Keratinocyte (primary cell): ENCODE results near the gene ZRANB1. TPM values are rescaled to one million over a fixed set of nuclear protein-coding genes. Genes with fewer than 3 reads are reported as not detected.

Source experiments
- DNase-seq: peaks from one replicate; pipeline ENCODE4 v3.0.0-alpha.2; 2011; ENCODE audit warnings: low read depth, missing footprints, low spot score
- FAIRE-seq: peaks from 2 replicates; lab custom pipeline; 2011; peaks lifted over from hg19 to GRCh38; lab: Jason Lieb, UNC
- H2AFZ ChIP-seq: 2 replicates; pipeline ENCODE4 v1.6.0; 2012; ENCODE audit warnings: low read length, control low read depth, inconsistent platforms; ENCODE audit not compliant: control insufficient read depth
- H3K27ac ChIP-seq: 2 replicates; pipeline ENCODE4 v1.5.1; 2011; ENCODE audit warnings: low read length; ENCODE audit not compliant: control insufficient read depth, insufficient read depth
- H3K27me3 ChIP-seq: 3 replicates; pipeline ENCODE4 v1.6.0; 2011; ENCODE audit warnings: low read length; ENCODE audit not compliant: control insufficient read depth, insufficient read depth; ENCODE audit errors: extremely low read depth
- H3K36me3 ChIP-seq, 2 experiments: 2 replicates in 1 of 2; 3 replicates in 1 of 2; pipeline ENCODE4 v1.5.1; 2011; ENCODE audit warnings: low read length in 2 of 2, mild to moderate bottlenecking in 1 of 2; ENCODE audit not compliant: control insufficient read depth in 2 of 2, insufficient read depth in 2 of 2; ENCODE audit errors: extremely low read depth in 1 of 2
- H3K4me1 ChIP-seq: 3 replicates; pipeline ENCODE4 v1.5.1; 2011; ENCODE audit warnings: low read length; ENCODE audit not compliant: control insufficient read depth, insufficient read depth; ENCODE audit errors: extremely low read depth
- H3K4me2 ChIP-seq: 3 replicates; pipeline ENCODE4 v1.6.0; 2011; ENCODE audit warnings: low read depth, low read length; ENCODE audit not compliant: control insufficient read depth, insufficient read depth; ENCODE audit errors: extremely low read depth
- H3K4me3 ChIP-seq, 3 experiments: fragments of 200-600 bp in 1 of 3; sonication (generic) in 1 of 3; 2 replicates in 2 of 3; 3 replicates in 1 of 3; pipeline ENCODE4 v1.5.1; 2011 to 2016; ENCODE audit warnings: low read length in 3 of 3, mild to moderate bottlenecking in 3 of 3, control low read depth in 2 of 3, inconsistent platforms in 1 of 3, low read depth in 1 of 3, mixed read lengths in 1 of 3, mixed run types in 1 of 3, moderate library complexity in 1 of 3; ENCODE audit not compliant: control insufficient read depth in 2 of 3, insufficient read depth in 2 of 3; ENCODE audit errors: extremely low read depth in 1 of 3
- H3K79me2 ChIP-seq: 2 replicates; pipeline ENCODE4 v1.6.0; 2012; ENCODE audit warnings: low read length; ENCODE audit not compliant: control insufficient read depth, insufficient read depth
- H3K9ac ChIP-seq: 3 replicates; pipeline ENCODE4 v1.6.0; 2011; ENCODE audit warnings: low read length; ENCODE audit not compliant: control insufficient read depth, insufficient read depth; ENCODE audit errors: extremely low read depth
- H3K9me1 ChIP-seq: 3 replicates; pipeline ENCODE4 v1.6.0; 2011; ENCODE audit warnings: low read length; ENCODE audit not compliant: control insufficient read depth, insufficient read depth; ENCODE audit errors: extremely low read depth
- H3K9me3 ChIP-seq: 2 replicates; pipeline ENCODE4 v1.5.1; 2012; ENCODE audit warnings: low read depth, low read length; ENCODE audit not compliant: control insufficient read depth
- H4K20me1 ChIP-seq: 3 replicates; pipeline ENCODE4 v1.6.0; 2011; ENCODE audit warnings: low read length; ENCODE audit not compliant: control insufficient read depth, insufficient read depth; ENCODE audit errors: extremely low read depth
- EZH2 ChIP-seq: IDR thresholded peaks from one replicate; pipeline ENCODE4 v1.6.1; 2012; ENCODE audit warnings: inconsistent platforms, mild to moderate bottlenecking, low read length, moderate library complexity
- dilution Hi-C: fragments of 300-500 bp; cut with MboI; formaldehyde crosslinking; loops from one replicate; pipeline ENCODE4 v1.7.0; 2020; ENCODE audit warnings: low sequenced_read_pairs; ENCODE audit not compliant: extremely low pct_ligation_motif_present
- polyA plus RNA-seq, 5 experiments: library from polyadenylated mRNA; depleted of rRNA in 3 of 5; stranded (reverse) in 3 of 5; stranded (forward) in 1 of 5; unstranded in 1 of 5; fragments of >200 nt; gene quantifications; 1 replicate in 1 of 5; 2 replicates in 3 of 5; 3 replicates in 1 of 5; pipeline versions ENCODE4 v1.2.1 to v1.2.3, GENCODE V29; 2011 to 2012; ENCODE audit warnings: missing spikeins in 2 of 5, low read depth in 1 of 5, low replicate concordance in 1 of 5
- TF ChIP-seq, protein P1 (sequence below), 3 experiments: IDR thresholded peaks in 1 of 3; conservative IDR thresholded peaks in 1 of 3; optimal IDR thresholded peaks in 1 of 3; 2 replicates in 2 of 3; 3 replicates in 1 of 3; pipeline versions ENCODE3 to v1.5.1; 2011; ENCODE audit warnings: low read length in 3 of 3, mild to moderate bottlenecking in 3 of 3, moderate library complexity in 2 of 3, control low read depth in 1 of 3, inconsistent platforms in 1 of 3; ENCODE audit not compliant: insufficient read depth in 2 of 3; ENCODE audit errors: extremely low read depth in 1 of 3

The ZRANB1 gene
- polyA plus RNA-seq, 1 donor (not counting 4 experiments of a cell fraction or from before 2014, with no cell fraction given): 9.3 TPM

DNA sequence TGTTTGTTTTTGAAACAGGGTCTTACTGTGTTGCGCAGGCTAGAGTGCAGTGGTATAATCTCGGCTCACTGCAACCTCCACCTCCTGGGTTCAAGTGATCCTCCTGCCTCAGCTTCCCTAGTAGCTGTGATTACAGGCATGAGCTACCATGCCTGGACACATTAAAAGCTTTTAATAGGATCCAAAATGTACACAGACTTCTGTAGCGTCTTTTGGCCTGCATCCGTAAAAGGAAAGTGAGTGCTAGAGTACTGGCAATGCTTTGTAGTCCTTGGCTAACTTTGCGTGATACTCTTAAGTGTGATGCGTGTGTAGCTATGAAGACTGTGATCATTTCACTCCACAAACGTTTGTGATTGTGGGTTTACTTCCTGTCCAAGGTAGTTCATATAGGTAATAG, 13.3 kb downstream of the ZRANB1 start:
- Histone ChIP-seq H3K79me2 (peaks cover 44% of the 10 kb centered on the region), H3K4me3 (no peak overlapping the region), H3K9me1 (peaks cover 3% of the 10 kb centered on the region), H3K4me1 (no peaks in the 10 kb centered on the region), H3K27ac (no peak overlapping the region), H4K20me1 (peaks cover 2% of the 10 kb centered on the region), H3K27me3 (no peaks in the 10 kb centered on the region), H3K36me3 (peaks cover 0 to 3% of the 10 kb centered on the region in 2 experiments), H3K9me3 (no peaks in the 10 kb centered on the region), H2AFZ (no peak overlapping the region), H3K9ac (no peak overlapping the region), H3K4me2 (no peak overlapping the region)
- dilution Hi-C loops: no loop called here
- no peak for TF ChIP-seq EZH2
- TF ChIP-seq, protein P1, sequence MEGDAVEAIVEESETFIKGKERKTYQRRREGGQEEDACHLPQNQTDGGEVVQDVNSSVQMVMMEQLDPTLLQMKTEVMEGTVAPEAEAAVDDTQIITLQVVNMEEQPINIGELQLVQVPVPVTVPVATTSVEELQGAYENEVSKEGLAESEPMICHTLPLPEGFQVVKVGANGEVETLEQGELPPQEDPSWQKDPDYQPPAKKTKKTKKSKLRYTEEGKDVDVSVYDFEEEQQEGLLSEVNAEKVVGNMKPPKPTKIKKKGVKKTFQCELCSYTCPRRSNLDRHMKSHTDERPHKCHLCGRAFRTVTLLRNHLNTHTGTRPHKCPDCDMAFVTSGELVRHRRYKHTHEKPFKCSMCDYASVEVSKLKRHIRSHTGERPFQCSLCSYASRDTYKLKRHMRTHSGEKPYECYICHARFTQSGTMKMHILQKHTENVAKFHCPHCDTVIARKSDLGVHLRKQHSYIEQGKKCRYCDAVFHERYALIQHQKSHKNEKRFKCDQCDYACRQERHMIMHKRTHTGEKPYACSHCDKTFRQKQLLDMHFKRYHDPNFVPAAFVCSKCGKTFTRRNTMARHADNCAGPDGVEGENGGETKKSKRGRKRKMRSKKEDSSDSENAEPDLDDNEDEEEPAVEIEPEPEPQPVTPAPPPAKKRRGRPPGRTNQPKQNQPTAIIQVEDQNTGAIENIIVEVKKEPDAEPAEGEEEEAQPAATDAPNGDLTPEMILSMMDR (optimal IDR thresholded peaks at IDR 0.05 in 1 of 3, IDR thresholded peaks at IDR 0.05 in 1 of 3, conservative IDR thresholded peaks at IDR 0.05 in 1 of 3; ENCODE audit: extremely low read depth in 1 of 3, insufficient read depth in 2 of 3, low read length in 3 of 3): no peak
- no peak for DNase-seq
- FAIRE-seq: no peak

DNA sequence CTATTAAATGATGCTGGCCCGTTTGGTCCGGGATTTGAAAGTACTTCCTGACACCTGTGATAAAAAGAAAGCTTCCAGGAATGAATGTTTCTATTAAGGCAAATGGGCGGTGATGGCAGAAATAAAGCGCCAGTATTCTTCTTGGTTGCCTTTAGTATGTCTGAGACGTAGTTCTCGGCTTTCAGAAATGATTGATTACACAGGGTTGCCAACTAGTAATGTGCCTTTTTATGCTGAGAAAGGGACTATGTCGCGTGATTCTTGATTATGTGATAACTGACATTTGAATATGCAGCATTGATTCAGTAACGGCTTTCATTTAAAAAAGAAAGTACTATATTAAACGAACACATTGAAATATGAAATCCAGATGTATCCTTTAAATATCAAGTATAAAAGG, 13.9 kb downstream of the ZRANB1 start:
- H2AFZ ChIP-seq: no peak overlapping the region
- no peaks in the 10 kb centered on the region for H3K4me1 ChIP-seq
- H3K27me3 ChIP-seq: no peaks in the 10 kb centered on the region
- no peak for DNase-seq
- H3K4me2 ChIP-seq: no peak overlapping the region
- no peak overlapping the region for H3K4me3 ChIP-seq
- peaks cover 43% of the 10 kb centered on the region for H3K79me2 ChIP-seq
- TF ChIP-seq, protein P1 (optimal IDR thresholded peaks at IDR 0.05 in 1 of 3, IDR thresholded peaks at IDR 0.05 in 1 of 3, conservative IDR thresholded peaks at IDR 0.05 in 1 of 3; ENCODE audit: extremely low read depth in 1 of 3, insufficient read depth in 2 of 3, low read length in 3 of 3): no peak
- TF ChIP-seq EZH2: no peak
- H4K20me1 ChIP-seq: peaks cover 2% of the 10 kb centered on the region
- H3K9ac ChIP-seq: no peak overlapping the region
- FAIRE-seq: no peak
- H3K36me3 ChIP-seq: peaks cover 0 to 3% of the 10 kb centered on the region in 2 experiments
- dilution Hi-C loops: no loop called here
- no peak overlapping the region for H3K27ac ChIP-seq
- H3K9me1 ChIP-seq: peaks cover 3% of the 10 kb centered on the region
- no peaks in the 10 kb centered on the region for H3K9me3 ChIP-seq
